Mucosa of descending colon (tissue), 3 donors: Measurements from ENCODE around the gene ACYP2. TPM values are rescaled to one million over a fixed set of nuclear protein-coding genes. Genes with fewer than 3 reads are reported as not detected.
A peak's percentile ranks its signal among the peaks of the same experiment; 100 is the strongest.

Experiments used
- ATAC-seq: fragments of 200-7000 bp; cut with Tn5 transposase; one replicate; pipeline ENCODE4 v1.9.1; 2020; ENCODE audit warnings: mild to moderate bottlenecking, moderate library complexity
- DNase-seq, 3 donors: peaks; one replicate each; pipeline ENCODE4 v3.0.0-alpha.2; 2020
- H3K36me3 ChIP-seq: fragments of 200-600 bp; one replicate; pipeline ENCODE4 v1.8.0; 2021; ENCODE audit warnings: low read depth, mild to moderate bottlenecking
- H3K4me1 ChIP-seq: fragments of 200-600 bp; one replicate; pipeline ENCODE4 v1.8.0; 2021; ENCODE audit warnings: low read depth, mild to moderate bottlenecking
- H3K4me3 ChIP-seq: fragments of 200-600 bp; one replicate; pipeline ENCODE4 v1.8.0; 2021; ENCODE audit warnings: mild to moderate bottlenecking
- H3K9me3 ChIP-seq: fragments of 200-600 bp; one replicate; pipeline ENCODE4 v1.8.0; 2021; ENCODE audit warnings: mild to moderate bottlenecking
- intact Hi-C, 2 donors: fragments of 100-400 bp; cut with DNase I in 1 of 2; cut with micrococcal nuclease in 1 of 2; formaldehyde crosslinking; loops; one replicate each; pipeline versions ENCODE4 v1.11.0 to v1.11.1; 2022; cut with DNase I, micrococcal nuclease
- total RNA-seq, 3 donors: library from RNA; stranded (reverse); fragmentation: NEBNext Ultra II Directional in 2 of 3; extraction: Animal tissue kit (Norgen Biotek cat#: 25700) in 2 of 3; gene quantifications; one replicate each; pipeline versions ENCODE4 v1.2.1 to v1.2.4, GENCODE V29; 2021 to 2023
- TF ChIP-seq, protein P1 (sequence below): fragments of 200-600 bp; IDR thresholded peaks from one replicate; pipeline ENCODE4 v1.8.0; 2022; ENCODE audit warnings: antibody characterized with exemption, mild to moderate bottlenecking
- donor health status: DM: no; HTN: no; CAD: no; lungs with moderate emphysema.
- donor health status: DM: no; HTN: no; CAD: no.
- donor health status: DM: no; HTN: yes; CAD: no.

The ACYP2 gene
- total RNA-seq, 3 donors from 2014 or later, result 10.7 to 17.8 (median 13.8) TPM

- Histone ChIP-seq H3K4me3 (no peak overlapping the region), H3K36me3 (no peaks in the 10 kb centered on the region), H3K4me1 (no peaks in the 10 kb centered on the region), H3K9me3 (peaks cover 3% of the 10 kb centered on the region)
- intact Hi-C loops, result no loop called here
- TF ChIP-seq, protein P1, sequence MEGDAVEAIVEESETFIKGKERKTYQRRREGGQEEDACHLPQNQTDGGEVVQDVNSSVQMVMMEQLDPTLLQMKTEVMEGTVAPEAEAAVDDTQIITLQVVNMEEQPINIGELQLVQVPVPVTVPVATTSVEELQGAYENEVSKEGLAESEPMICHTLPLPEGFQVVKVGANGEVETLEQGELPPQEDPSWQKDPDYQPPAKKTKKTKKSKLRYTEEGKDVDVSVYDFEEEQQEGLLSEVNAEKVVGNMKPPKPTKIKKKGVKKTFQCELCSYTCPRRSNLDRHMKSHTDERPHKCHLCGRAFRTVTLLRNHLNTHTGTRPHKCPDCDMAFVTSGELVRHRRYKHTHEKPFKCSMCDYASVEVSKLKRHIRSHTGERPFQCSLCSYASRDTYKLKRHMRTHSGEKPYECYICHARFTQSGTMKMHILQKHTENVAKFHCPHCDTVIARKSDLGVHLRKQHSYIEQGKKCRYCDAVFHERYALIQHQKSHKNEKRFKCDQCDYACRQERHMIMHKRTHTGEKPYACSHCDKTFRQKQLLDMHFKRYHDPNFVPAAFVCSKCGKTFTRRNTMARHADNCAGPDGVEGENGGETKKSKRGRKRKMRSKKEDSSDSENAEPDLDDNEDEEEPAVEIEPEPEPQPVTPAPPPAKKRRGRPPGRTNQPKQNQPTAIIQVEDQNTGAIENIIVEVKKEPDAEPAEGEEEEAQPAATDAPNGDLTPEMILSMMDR, result no peak
- ATAC-seq (no peak), DNase-seq (no peak)
Observed at GRCh38 chr2:54148391-54148790, 33.0 kb downstream of the ACYP2 start.

- TF ChIP-seq, protein P1, result no peak
- intact Hi-C loops, result no loop called here
- Histone ChIP-seq H3K36me3 (no peaks in the 10 kb centered on the region), H3K4me3 (no peak overlapping the region), H3K9me3 (peaks cover 3% of the 10 kb centered on the region), H3K4me1 (no peaks in the 10 kb centered on the region)
- peak; percentile 36 for ATAC-seq
- DNase-seq, result no peak
Observed at GRCh38 chr2:54149638-54150441, 34.4 kb downstream of the ACYP2 start.

DNA sequence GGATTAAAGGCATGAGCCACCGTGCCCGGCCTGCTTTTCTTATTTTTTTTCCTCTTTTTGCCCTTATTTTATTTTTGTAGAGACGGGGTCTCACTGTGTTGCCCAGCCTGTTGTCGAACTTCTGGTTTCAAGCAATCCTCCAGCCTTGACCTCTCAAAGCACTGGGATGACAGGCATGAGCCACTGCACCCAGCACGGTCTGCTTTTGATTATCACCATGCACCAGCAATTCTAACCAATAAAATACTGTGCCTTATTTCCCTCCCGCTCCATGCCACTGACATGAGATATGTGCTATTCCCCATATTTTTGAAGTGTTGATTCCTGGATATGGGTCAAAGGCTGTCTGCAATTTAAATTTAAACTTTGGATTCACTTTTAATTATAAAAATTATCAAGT lies 42.9 kb downstream of the ACYP2 start:
- Histone ChIP-seq H3K4me3 (no peak overlapping the region), H3K36me3 (no peaks in the 10 kb centered on the region), H3K4me1 (no peaks in the 10 kb centered on the region), H3K9me3 (no peaks in the 10 kb centered on the region)
- TF ChIP-seq, protein P1, result no peak
- intact Hi-C loops, result no loop called here
- DNase-seq (no peak), ATAC-seq (no peak)

- H3K4me1 ChIP-seq, result no peaks in the 10 kb centered on the region
- ATAC-seq (no peak), DNase-seq (no peak)
- intact Hi-C loops, result no loop called here
- H3K36me3 ChIP-seq, result no peaks in the 10 kb centered on the region
- TF ChIP-seq, protein P1, result no peak
- H3K9me3 ChIP-seq, result no peaks in the 10 kb centered on the region
- H3K4me3 ChIP-seq, result no peak overlapping the region
Observed at GRCh38 chr2:54161660-54162424, 46.4 kb downstream of the ACYP2 start.

DNA sequence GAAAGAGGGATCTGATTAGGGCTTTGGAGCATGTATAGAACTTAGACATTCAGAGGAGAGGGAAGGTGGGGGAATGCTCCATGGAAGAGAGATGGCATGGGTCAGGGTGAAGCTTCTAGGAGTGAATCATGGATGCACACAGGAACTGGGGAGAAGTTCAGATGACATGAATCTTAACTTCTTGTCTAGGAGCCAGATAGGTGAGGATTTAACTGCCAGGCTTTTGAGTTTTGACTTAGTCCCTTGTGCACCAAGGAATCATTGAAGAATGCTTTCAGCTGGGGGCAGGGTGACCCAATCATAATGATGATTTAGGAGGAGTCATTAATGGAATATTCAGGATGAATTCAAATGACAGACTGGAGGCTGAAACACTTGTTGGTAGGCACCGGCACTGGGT lies 48.7 kb downstream of the ACYP2 start:
- intact Hi-C loops, result no loop called here
- H3K9me3 ChIP-seq, result no peaks in the 10 kb centered on the region
- TF ChIP-seq, protein P1, result no peak
- H3K36me3 ChIP-seq, result no peaks in the 10 kb centered on the region
- H3K4me1 ChIP-seq, result no peaks in the 10 kb centered on the region
- ATAC-seq (no peak), DNase-seq (no peak)
- no peak overlapping the region for H3K4me3 ChIP-seq
